Measurements from ENCODE around the gene SAFB2. TPM values are rescaled to one million over a fixed set of nuclear protein-coding genes. Genes with fewer than 3 reads are reported as not detected.
A peak's percentile ranks its signal among the peaks of the same experiment; 100 is the strongest.

Gene SAFB2
- total and polyA plus RNA-seq, 9 of the 15 experiments (the other 6 are each of a cell fraction or from before 2014, with no cell fraction given) = 4.5 to 103 (median 47.3) TPM

- no peak for TF ChIP-seq THAP12 (CRISPR knock-in tag; IDR thresholded peaks at IDR 0.05)
- no peak for TF ChIP-seq RAD21 (CRISPR knock-in tag; conservative IDR thresholded peaks at IDR 0.05 in 1 of 2, IDR thresholded peaks at IDR 0.05 in 1 of 2)
- TF ChIP-seq GTF2A2 (tag; IDR thresholded peaks at IDR 0.05) = peak; percentile 87
- no peak for TF ChIP-seq SMARCB1 (IDR thresholded peaks at IDR 0.05; ENCODE audit: insufficient read length, low read depth)
- no peak for TF ChIP-seq ZNF143 (CRISPR knock-in tag; IDR thresholded peaks at IDR 0.05)
- TF ChIP-seq FOXK2 (conservative IDR thresholded peaks at IDR 0.05 in 1 of 2, IDR thresholded peaks at IDR 0.05 in 1 of 2; ENCODE audit: low read depth in 2 of 2) = peak; percentile 56 to 66; a peak in 2 of 4 replicates
- TF ChIP-seq BRD4 (IDR thresholded peaks at IDR 0.05) = no peak
- TF ChIP-seq ZBTB49 (CRISPR knock-in tag; IDR thresholded peaks at IDR 0.05; ENCODE audit: borderline replicate concordance) = no peak
- 0 out of 2 replicates have a peak, but pooled peaks have one; percentile 40 for TF ChIP-seq ELK3 (CRISPR knock-in tag; IDR thresholded peaks at IDR 0.05)
- TF ChIP-seq MCM3 (IDR thresholded peaks at IDR 0.05) = no peak
- peak; percentile 91 for TF ChIP-seq ZBTB17 (CRISPR knock-in tag; IDR thresholded peaks at IDR 0.05)
- TF ChIP-seq ZBTB5 (IDR thresholded peaks at IDR 0.05) = no peak
- TF ChIP-seq RNF2 (IDR thresholded peaks at IDR 0.05) = peak; percentile 65
- peak; percentile 88; the same call in 1 of the 2 replicates for TF ChIP-seq PATZ1 (CRISPR knock-in tag; IDR thresholded peaks at IDR 0.05; ENCODE audit: borderline replicate concordance)
- TF ChIP-seq TAF7 (tag; IDR thresholded peaks at IDR 0.05) = peak; percentile 75; the same call in 1 of the 2 replicates
- peak; percentile 73; the same call in 1 of the 2 replicates for TF ChIP-seq ILK (tag; IDR thresholded peaks at IDR 0.05; ENCODE audit: borderline replicate concordance, low read depth)
- TF ChIP-seq SLC30A9 (CRISPR knock-in tag; IDR thresholded peaks at IDR 0.05) = no peak
- TF ChIP-seq SMARCC2 (IDR thresholded peaks at IDR 0.05; ENCODE audit: low read depth) = no peak
- no peak for TF ChIP-seq XRCC5 (IDR thresholded peaks at IDR 0.05; ENCODE audit: low read depth, low read length)
These were observed 4.9 kb upstream of the SAFB2 start (continued) for GRCh38 chr19:5627395-5627904.

Data from K562 (cell line).